AG09309 (cell line): Measurements from ENCODE around the gene MIS12.

Experiments used
- DNase-seq: peaks from one replicate; pipeline ENCODE4 v3.0.0-alpha.2; 2010; ENCODE audit warnings: low read depth
- H3K4me3 ChIP-seq: 2 replicates; pipeline ENCODE4 v1.5.1; 2011; ENCODE audit warnings: mild to moderate bottlenecking, low read depth, low read length, moderate library complexity; ENCODE audit not compliant: control insufficient read depth
- CTCF ChIP-seq: IDR thresholded peaks from 2 replicates; pipeline ENCODE4 v1.5.1; 2011; ENCODE audit warnings: mild to moderate bottlenecking, low read depth, low read length, inconsistent platforms; ENCODE audit not compliant: insufficient read depth, control insufficient read depth; ENCODE audit errors: missing control alignments

MIS12 gene

GRCh38 chr17:5446786-5447185 lies 39.6 kb upstream of the MIS12 start:
- TF ChIP-seq CTCF = no peak

GRCh38 chr17:5464717-5465507 lies 21.5 kb upstream of the MIS12 start:
- no peak for DNase-seq
- no peak for TF ChIP-seq CTCF

More at GRCh38 chr17:5446786-5447185, 39.6 kb upstream of the MIS12 start:
- no peak for DNase-seq
- no peak overlapping the region for H3K4me3 ChIP-seq

DNA sequence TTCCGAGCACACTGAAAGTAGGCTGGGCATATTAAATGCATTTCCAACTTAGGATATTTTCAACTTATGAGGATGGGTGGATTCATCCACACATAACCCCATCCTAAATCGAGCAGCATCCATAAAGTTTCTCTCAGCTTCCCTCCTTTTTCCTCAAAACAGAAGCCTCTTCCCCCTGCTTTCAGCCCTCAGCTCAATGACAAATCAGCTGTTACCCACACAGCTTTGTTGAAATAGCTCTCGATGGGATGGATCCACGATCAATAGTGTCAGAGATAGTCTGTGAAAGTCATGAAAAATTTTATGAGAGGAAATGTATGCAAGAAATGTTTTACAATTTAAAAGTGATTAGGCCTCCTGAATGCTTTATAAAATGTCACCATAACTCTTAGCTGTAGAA lies 20.1 kb upstream of the MIS12 start:
- no peak overlapping the region for H3K4me3 ChIP-seq
- TF ChIP-seq CTCF = no peak
- no peak for DNase-seq

More at GRCh38 chr17:5464717-5465507, 21.5 kb upstream of the MIS12 start:
- H3K4me3 ChIP-seq = no peak overlapping the region

GRCh38 chr17:5467416-5467815 lies 18.9 kb upstream of the MIS12 start:
- no peak for DNase-seq
- peak overlapping the region; percentile 89 for H3K4me3 ChIP-seq
- TF ChIP-seq CTCF = no peak

GRCh38 chr17:5468075-5468473 lies 18.3 kb upstream of the MIS12 start:
- H3K4me3 ChIP-seq = peak overlapping the region; percentile 89
- DNase-seq = no peak

DNA sequence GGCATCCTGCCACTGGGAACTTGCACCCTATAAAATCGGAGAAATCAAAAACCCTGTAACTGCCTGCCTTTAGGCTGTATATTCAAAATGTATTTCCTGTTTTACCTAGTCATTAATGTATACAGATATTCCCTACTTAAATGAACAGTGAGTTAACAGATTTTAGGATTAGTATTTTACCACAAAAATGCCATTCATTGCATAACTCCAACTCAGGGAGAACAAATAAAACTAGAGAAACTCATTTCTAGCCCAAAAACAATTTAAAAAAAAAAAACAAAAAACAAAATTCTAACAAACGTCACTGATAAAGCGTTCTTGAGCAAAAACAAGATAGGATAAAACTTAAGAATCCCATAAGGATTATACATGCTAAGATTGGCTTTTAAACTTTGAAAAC lies 13.9 kb upstream of the MIS12 start:
- H3K4me3 ChIP-seq = no peak overlapping the region
- DNase-seq = no peak
- no peak for TF ChIP-seq CTCF

More at GRCh38 chr17:5468075-5468473, 18.3 kb upstream of the MIS12 start:
- TF ChIP-seq CTCF = no peak
